H9 (cell line): ENCODE data around the gene SLC12A5. TPM values are rescaled to one million over a fixed set of nuclear protein-coding genes. Genes with fewer than 3 reads are reported as not detected.

ENCODE experiments used
- DNase-seq: peaks from one replicate; pipeline ENCODE4 v3.0.0-alpha.2; 2017
- H2AFZ ChIP-seq: one replicate; pipeline ENCODE4 v1.6.1; 2013; ENCODE audit warnings: mild to moderate bottlenecking, low read length, control low read depth, moderate library complexity
- H2AK5ac ChIP-seq: 2 replicates; pipeline ENCODE4 v1.6.1; 2013; ENCODE audit warnings: low read length, control low read depth, mixed read lengths; ENCODE audit not compliant: insufficient read length
- H2BK120ac ChIP-seq: one replicate; pipeline ENCODE4 v1.6.1; 2013; ENCODE audit warnings: low read depth, mild to moderate bottlenecking, low read length, control low read depth, inconsistent platforms; ENCODE audit not compliant: poor library complexity, severe bottlenecking
- H2BK12ac ChIP-seq: 2 replicates; pipeline ENCODE4 v1.6.1; 2013; ENCODE audit warnings: low read length, control low read depth, mixed read lengths, low read depth; ENCODE audit not compliant: insufficient read length
- H2BK15ac ChIP-seq: 2 replicates; pipeline ENCODE4 v1.6.1; 2013; ENCODE audit warnings: low read depth, low read length, control low read depth
- H2BK20ac ChIP-seq: one replicate; pipeline ENCODE4 v1.6.1; 2013; ENCODE audit warnings: low read depth, mild to moderate bottlenecking, low read length, control low read depth, inconsistent platforms; ENCODE audit not compliant: poor library complexity, severe bottlenecking
- H2BK5ac ChIP-seq: 2 replicates; pipeline ENCODE4 v1.6.1; 2013; ENCODE audit warnings: low read length, control low read depth, mixed read lengths; ENCODE audit not compliant: insufficient read length
- H3K14ac ChIP-seq: 2 replicates; pipeline ENCODE4 v1.6.1; 2013; ENCODE audit warnings: low read length, control low read depth; ENCODE audit not compliant: insufficient read depth
- H3K18ac ChIP-seq: 2 replicates; pipeline ENCODE4 v1.6.1; 2013; ENCODE audit warnings: low read depth, mild to moderate bottlenecking, mixed read lengths, low read length, control low read depth; ENCODE audit not compliant: insufficient read length
- H3K23ac ChIP-seq: 2 replicates; pipeline ENCODE4 v1.6.1; 2013; ENCODE audit warnings: low read length, control low read depth, mixed read lengths, low read depth; ENCODE audit not compliant: insufficient read length
- H3K23me2 ChIP-seq: 2 replicates; pipeline ENCODE4 v1.6.1; 2013; ENCODE audit warnings: low read depth, mild to moderate bottlenecking, mixed read lengths, low read length, control low read depth; ENCODE audit not compliant: insufficient read length, poor library complexity, severe bottlenecking
- H3K27ac ChIP-seq: 2 replicates; pipeline ENCODE4 v1.5.1; 2013; ENCODE audit warnings: low read length, control low read depth, mixed read lengths, low read depth; ENCODE audit not compliant: insufficient read length
- H3K27me3 ChIP-seq: 2 replicates; pipeline ENCODE4 v1.6.1; 2013; ENCODE audit warnings: low read length, control low read depth, inconsistent platforms; ENCODE audit not compliant: insufficient read depth
- H3K4ac ChIP-seq: 2 replicates; pipeline ENCODE4 v1.6.1; 2013; ENCODE audit warnings: low read depth, mild to moderate bottlenecking, control low read depth, inconsistent platforms, low read length, moderate library complexity
- H3K4me1 ChIP-seq: 2 replicates; pipeline ENCODE4 v1.6.1; 2013; ENCODE audit warnings: low read length, control low read depth, inconsistent platforms; ENCODE audit not compliant: insufficient read depth
- H3K4me2 ChIP-seq: 2 replicates; pipeline ENCODE4 v1.6.1; 2013; ENCODE audit warnings: low read length, control low read depth, mixed read lengths; ENCODE audit not compliant: insufficient read length, insufficient read depth
- H3K56ac ChIP-seq: 2 replicates; pipeline ENCODE4 v1.6.1; 2013; ENCODE audit warnings: low read depth, mild to moderate bottlenecking, mixed read lengths, low read length, control low read depth; ENCODE audit not compliant: insufficient read length
- H3K79me1 ChIP-seq: 2 replicates; pipeline ENCODE4 v1.6.1; 2013; ENCODE audit warnings: low read depth, mild to moderate bottlenecking, moderate library complexity, low read length, control low read depth, inconsistent platforms; ENCODE audit not compliant: insufficient read depth, poor library complexity, severe bottlenecking
- H3K79me2 ChIP-seq: 2 replicates; pipeline ENCODE4 v1.6.1; 2013; ENCODE audit warnings: low read length, control low read depth, inconsistent platforms; ENCODE audit not compliant: insufficient read depth
- H3K9ac ChIP-seq: 2 replicates; pipeline ENCODE4 v1.6.1; 2013; ENCODE audit warnings: low read length, control low read depth, mixed read lengths; ENCODE audit not compliant: insufficient read length; ENCODE audit errors: extremely low read depth
- H3K9me3 ChIP-seq: one replicate; pipeline ENCODE4 v1.6.1; 2013; ENCODE audit warnings: low read depth, low read length, inconsistent platforms; ENCODE audit not compliant: control insufficient read depth
- H3T11ph ChIP-seq: one replicate; pipeline ENCODE4 v1.6.1; 2013; ENCODE audit warnings: mild to moderate bottlenecking, low read length, control low read depth, inconsistent platforms
- H4K20me1 ChIP-seq: one replicate; pipeline ENCODE4 v1.6.1; 2013; ENCODE audit not compliant: control insufficient read depth, insufficient read length, insufficient read depth
- H4K5ac ChIP-seq: 2 replicates; pipeline ENCODE4 v1.6.1; 2013; ENCODE audit warnings: low read depth, mild to moderate bottlenecking, mixed read lengths, low read length, control low read depth; ENCODE audit not compliant: insufficient read length
- H4K8ac ChIP-seq: replicated peaks from 2 replicates; pipeline ENCODE4 v1.6.1; 2013; ENCODE audit warnings: low read length, control low read depth, mixed read lengths, low read depth; ENCODE audit not compliant: insufficient read length
- H4K91ac ChIP-seq: 2 replicates; pipeline ENCODE4 v1.6.1; 2013; ENCODE audit warnings: low read depth, mild to moderate bottlenecking, moderate library complexity, mixed read lengths, low read length, control low read depth; ENCODE audit not compliant: insufficient read length
- H3K27ac Mint-ChIP-seq, 3 experiments: 2 replicates in 2 of 3; 3 replicates in 1 of 3; pipeline ENCODE4 v1.8.0; 2020 to 2021; ENCODE audit warnings: mixed read lengths in 3 of 3, mild to moderate bottlenecking in 1 of 3, moderate library complexity in 1 of 3
- H3K27me3 Mint-ChIP-seq: 2 replicates; pipeline ENCODE4 v1.8.0; 2021; ENCODE audit warnings: low read depth, mild to moderate bottlenecking, moderate library complexity, mixed read lengths
- H3K36me3 Mint-ChIP-seq, 3 experiments: 2 replicates in 2 of 3; 3 replicates in 1 of 3; pipeline ENCODE4 v1.8.0; 2020 to 2021; ENCODE audit warnings: low read depth in 3 of 3, mixed read lengths in 3 of 3; ENCODE audit not compliant: insufficient read depth in 1 of 3
- H3K4me1 Mint-ChIP-seq, 2 experiments: 2 replicates each; pipeline ENCODE4 v1.8.0; 2020; ENCODE audit warnings: mixed read lengths in 2 of 2
- H3K4me3 Mint-ChIP-seq, 2 experiments: 2 replicates in 1 of 2; 3 replicates in 1 of 2; pipeline ENCODE4 v1.8.0; 2020 to 2021; ENCODE audit warnings: mild to moderate bottlenecking in 2 of 2, mixed read lengths in 2 of 2, moderate library complexity in 1 of 2
- H3K9me3 Mint-ChIP-seq, 2 experiments: 2 replicates in 1 of 2; 3 replicates in 1 of 2; pipeline ENCODE4 v1.8.0; 2020; ENCODE audit warnings: mild to moderate bottlenecking in 2 of 2, mixed read lengths in 2 of 2, moderate library complexity in 1 of 2
- WGBS: extraction: QIAGEN DNeasy Blood & Tissue Kit; methylation state at CpG from one replicate; pipeline ENCODE4 v1.1.7; 2013; ENCODE audit warnings: missing lambda C conversion rate, low lambda C conversion rate, mixed read lengths; ENCODE audit not compliant: insufficient read length; ENCODE audit errors: extremely low coverage; 5-methylcytosine and 5-hydroxymethylcytosine counted together
- total RNA-seq: library from RNA; stranded (reverse); gene quantifications from 2 replicates; pipeline ENCODE4 v1.2.1, GENCODE V29; 2021
- TF ChIP-seq, protein P1 (sequence below): fragments of 200-600 bp; sonication (generic); conservative IDR thresholded peaks from 3 replicates; pipeline ENCODE4 v1.8.0; 2021; ENCODE audit warnings: antibody characterized with exemption, mild to moderate bottlenecking

SLC12A5 gene
- total RNA-seq, 1 experiment from 2014 or later: 8.7 TPM

DNA sequence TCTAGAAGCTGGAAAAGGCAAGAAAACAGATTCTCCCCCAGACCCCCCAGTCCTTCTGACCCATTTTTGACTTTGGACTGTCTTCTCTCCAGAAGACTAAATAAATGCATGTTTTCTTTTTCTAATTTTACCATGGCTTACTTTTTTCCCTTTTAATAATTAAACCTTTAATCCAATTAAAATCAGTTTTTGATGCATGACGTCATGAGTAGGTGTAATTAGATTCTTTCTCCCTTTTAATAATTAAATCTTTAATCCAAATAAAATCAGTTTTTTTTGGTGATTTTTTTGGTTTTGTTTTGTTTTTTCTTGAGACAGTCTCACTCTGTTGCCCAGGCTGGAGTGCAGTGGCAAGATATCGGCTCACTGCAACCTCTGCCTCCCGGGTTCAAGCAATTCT is 73.9 kb downstream of the SLC12A5 start:
- H2BK20ac ChIP-seq: no peak overlapping the region
- H4K20me1 ChIP-seq: no peaks in the 10 kb centered on the region
- H2BK12ac ChIP-seq: no peak overlapping the region
- H3K4me2 ChIP-seq: no peak overlapping the region
- H2AFZ ChIP-seq: no peak overlapping the region
- no peak overlapping the region for H3K18ac ChIP-seq
- DNase-seq: no peak
- no peak overlapping the region for H3T11ph ChIP-seq
- H2BK15ac ChIP-seq: no peak overlapping the region
- no peak overlapping the region for H3K14ac ChIP-seq
- H3K27ac ChIP-seq: no peak overlapping the region
- no peak overlapping the region for H4K5ac ChIP-seq
- H4K91ac ChIP-seq: no peak overlapping the region
- H4K8ac ChIP-seq: no peak overlapping the region
- Mint-ChIP-seq H3K4me1 (peaks cover 5 to 6% of the 10 kb centered on the region in 2 experiments; a peak in 3 of 4 replicates), H3K27me3 (peaks cover 53% of the 10 kb centered on the region), H3K27ac (no peak overlapping the region), H3K4me3 (no peak overlapping the region), H3K9me3 (peaks cover 3 to 10% of the 10 kb centered on the region in 2 experiments; a peak in 4 of 5 replicates), H3K36me3 (no peaks in the 10 kb centered on the region)
- H2BK5ac ChIP-seq: no peak overlapping the region
- no peaks in the 10 kb centered on the region for H3K79me1 ChIP-seq
- H3K9ac ChIP-seq: no peak overlapping the region
- H2BK120ac ChIP-seq: no peak overlapping the region
- H2AK5ac ChIP-seq: no peak overlapping the region
- WGBS: no CpG with 5 or more reads among the region's 3 CpGs
- no peaks in the 10 kb centered on the region for H3K9me3 ChIP-seq
- TF ChIP-seq, protein P1, sequence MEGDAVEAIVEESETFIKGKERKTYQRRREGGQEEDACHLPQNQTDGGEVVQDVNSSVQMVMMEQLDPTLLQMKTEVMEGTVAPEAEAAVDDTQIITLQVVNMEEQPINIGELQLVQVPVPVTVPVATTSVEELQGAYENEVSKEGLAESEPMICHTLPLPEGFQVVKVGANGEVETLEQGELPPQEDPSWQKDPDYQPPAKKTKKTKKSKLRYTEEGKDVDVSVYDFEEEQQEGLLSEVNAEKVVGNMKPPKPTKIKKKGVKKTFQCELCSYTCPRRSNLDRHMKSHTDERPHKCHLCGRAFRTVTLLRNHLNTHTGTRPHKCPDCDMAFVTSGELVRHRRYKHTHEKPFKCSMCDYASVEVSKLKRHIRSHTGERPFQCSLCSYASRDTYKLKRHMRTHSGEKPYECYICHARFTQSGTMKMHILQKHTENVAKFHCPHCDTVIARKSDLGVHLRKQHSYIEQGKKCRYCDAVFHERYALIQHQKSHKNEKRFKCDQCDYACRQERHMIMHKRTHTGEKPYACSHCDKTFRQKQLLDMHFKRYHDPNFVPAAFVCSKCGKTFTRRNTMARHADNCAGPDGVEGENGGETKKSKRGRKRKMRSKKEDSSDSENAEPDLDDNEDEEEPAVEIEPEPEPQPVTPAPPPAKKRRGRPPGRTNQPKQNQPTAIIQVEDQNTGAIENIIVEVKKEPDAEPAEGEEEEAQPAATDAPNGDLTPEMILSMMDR: no peak
- H3K56ac ChIP-seq: no peak overlapping the region
- H3K23ac ChIP-seq: no peak overlapping the region
- no peaks in the 10 kb centered on the region for H3K23me2 ChIP-seq
- H3K4me1 ChIP-seq: no peaks in the 10 kb centered on the region
- H3K27me3 ChIP-seq: no peaks in the 10 kb centered on the region
- no peaks in the 10 kb centered on the region for H3K79me2 ChIP-seq
- no peak overlapping the region for H3K4ac ChIP-seq
